MCF 10A (cell line): Measurements from ENCODE around the gene PSMB9. TPM values are rescaled to one million over a fixed set of nuclear protein-coding genes. Genes with fewer than 3 reads are reported as not detected.

ENCODE experiments used
- BruUV-seq: library from RNA; stranded (reverse); fragments of 400-500 nt; replicated peaks from 2 replicates; lab custom pipeline; 2021; lab: Mats Ljungman, UMichigan
- CTCF ChIA-PET: fragments of 300-600 bp; sonication (Branson Sonifier 250); formaldehyde crosslinking; extraction: SDS; loops from one replicate; lab custom pipeline; 2021; ENCODE audit warnings: antibody characterized with exemption, inconsistent platforms; lab: Yijun Ruan, JAX
- POLR2A ChIA-PET: fragments of 300-600, 350-650 bp; sonication (Branson Sonifier 250); formaldehyde crosslinking; extraction: SDS; loops from one replicate; lab custom pipeline; 2020; ENCODE audit warnings: antibody characterized with exemption, inconsistent platforms; lab: Yijun Ruan, JAX
- DNase-seq: peaks from one replicate; pipeline ENCODE4 v3.0.0-alpha.2; 2018; ENCODE audit not compliant: unreplicated experiment
- H3K27ac Mint-ChIP-seq: one replicate; pipeline ENCODE4 v1.8.0; 2022; ENCODE audit warnings: mild to moderate bottlenecking, low read depth, mixed read lengths; ENCODE audit not compliant: unreplicated experiment
- H3K27me3 Mint-ChIP-seq: one replicate; pipeline ENCODE4 v1.8.0; 2022; ENCODE audit warnings: mixed read lengths; ENCODE audit not compliant: insufficient read depth, unreplicated experiment
- H3K36me3 Mint-ChIP-seq: one replicate; pipeline ENCODE4 v1.8.0; 2022; ENCODE audit warnings: mild to moderate bottlenecking, moderate library complexity, mixed read lengths; ENCODE audit not compliant: insufficient read depth, unreplicated experiment
- H3K4me1 Mint-ChIP-seq: one replicate; pipeline ENCODE4 v1.8.0; 2022; ENCODE audit warnings: mixed read lengths; ENCODE audit not compliant: insufficient read depth, unreplicated experiment
- H3K4me3 Mint-ChIP-seq: one replicate; pipeline ENCODE4 v1.8.0; 2022; ENCODE audit warnings: mild to moderate bottlenecking, moderate library complexity, mixed read lengths; ENCODE audit not compliant: unreplicated experiment
- H3K9me3 Mint-ChIP-seq: one replicate; pipeline ENCODE4 v1.8.0; 2022; ENCODE audit warnings: mixed read lengths; ENCODE audit not compliant: unreplicated experiment
- intact Hi-C: fragments of 100-400 bp; cut with micrococcal nuclease; formaldehyde crosslinking; loops from 2 replicates; pipeline ENCODE4 v1.14.1; 2022
- total RNA-seq: library from RNA; stranded (reverse); gene quantifications from 2 replicates; pipeline ENCODE4 v1.2.3, GENCODE V29; 2022
- TF ChIP-seq, protein P1 (sequence below): fragments of 200-600 bp; IDR thresholded peaks from one replicate; pipeline ENCODE4 v1.8.0; 2022; ENCODE audit warnings: antibody characterized with exemption, mild to moderate bottlenecking; ENCODE audit not compliant: unreplicated experiment

Gene PSMB9
- total RNA-seq, 1 experiment from 2014 or later: 3.5 TPM

DNA sequence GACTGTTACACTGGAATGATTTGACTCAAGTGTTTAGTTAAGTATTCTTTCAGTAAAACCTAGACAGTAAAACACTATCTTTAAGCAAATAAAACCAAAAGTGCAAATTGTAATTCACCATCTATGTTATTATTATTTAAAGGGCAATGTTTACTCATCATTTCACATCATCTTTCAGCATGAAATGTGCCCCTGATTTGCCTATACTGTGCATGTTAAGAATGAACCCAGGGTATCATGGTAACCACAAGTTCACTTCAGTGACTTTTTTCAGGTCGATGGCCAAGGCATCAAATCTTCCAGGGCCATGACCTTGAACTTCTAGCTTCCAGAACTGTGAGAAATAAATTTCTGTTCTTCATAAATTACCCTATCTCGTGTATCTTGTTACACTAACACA, 35.1 kb upstream of the PSMB9 start:
- intact Hi-C loops: no loop called here
- DNase-seq: no peak
- no peak overlapping the region for H3K4me3 Mint-ChIP-seq
- H3K4me1 Mint-ChIP-seq: peaks cover 20% of the 10 kb centered on the region
- H3K9me3 Mint-ChIP-seq: no peaks in the 10 kb centered on the region
- no TSS peak for BruUV-seq
- ChIA-PET CTCF (interaction anchor here (0.6 to 3.3 kb wide), 3 partner anchors 8 to 49 kb away, joined by 3 to 25 read pairs (median 3); partner anchors contain the start of gene TAP2), POLR2A (interaction anchor here (0.6 to 3.6 kb wide), 6 partner anchors 14 to 606 kb away, joined by 3 to 28 read pairs (median 4); partner anchors contain the start of gene TAP2)
- H3K27ac Mint-ChIP-seq: peak overlapping the region; percentile 60
- H3K27me3 Mint-ChIP-seq: no peaks in the 10 kb centered on the region
- H3K36me3 Mint-ChIP-seq: no peaks in the 10 kb centered on the region
- TF ChIP-seq, protein P1, sequence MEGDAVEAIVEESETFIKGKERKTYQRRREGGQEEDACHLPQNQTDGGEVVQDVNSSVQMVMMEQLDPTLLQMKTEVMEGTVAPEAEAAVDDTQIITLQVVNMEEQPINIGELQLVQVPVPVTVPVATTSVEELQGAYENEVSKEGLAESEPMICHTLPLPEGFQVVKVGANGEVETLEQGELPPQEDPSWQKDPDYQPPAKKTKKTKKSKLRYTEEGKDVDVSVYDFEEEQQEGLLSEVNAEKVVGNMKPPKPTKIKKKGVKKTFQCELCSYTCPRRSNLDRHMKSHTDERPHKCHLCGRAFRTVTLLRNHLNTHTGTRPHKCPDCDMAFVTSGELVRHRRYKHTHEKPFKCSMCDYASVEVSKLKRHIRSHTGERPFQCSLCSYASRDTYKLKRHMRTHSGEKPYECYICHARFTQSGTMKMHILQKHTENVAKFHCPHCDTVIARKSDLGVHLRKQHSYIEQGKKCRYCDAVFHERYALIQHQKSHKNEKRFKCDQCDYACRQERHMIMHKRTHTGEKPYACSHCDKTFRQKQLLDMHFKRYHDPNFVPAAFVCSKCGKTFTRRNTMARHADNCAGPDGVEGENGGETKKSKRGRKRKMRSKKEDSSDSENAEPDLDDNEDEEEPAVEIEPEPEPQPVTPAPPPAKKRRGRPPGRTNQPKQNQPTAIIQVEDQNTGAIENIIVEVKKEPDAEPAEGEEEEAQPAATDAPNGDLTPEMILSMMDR: no peak

DNA sequence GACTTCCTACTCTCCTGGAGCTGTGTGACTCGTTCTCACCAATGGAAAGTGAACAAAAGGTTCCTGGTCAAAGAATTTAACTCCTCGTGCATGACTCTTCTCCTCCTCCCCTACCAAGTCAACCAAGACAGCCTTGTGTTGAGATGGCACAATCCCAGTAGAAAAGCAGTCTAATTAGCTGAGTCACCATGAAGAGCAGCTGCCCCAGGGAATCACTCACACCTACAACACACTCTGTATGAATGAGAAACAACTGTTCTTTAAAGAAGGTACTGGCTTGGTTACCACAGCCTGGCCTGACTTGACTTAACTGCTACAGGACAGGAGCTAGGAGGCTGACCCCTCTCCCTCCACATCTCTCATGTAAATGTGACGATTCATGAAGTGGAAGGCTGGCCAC, 34.3 kb upstream of the PSMB9 start:
- Mint-ChIP-seq H3K27me3 (no peaks in the 10 kb centered on the region), H3K27ac (peak overlapping the region; percentile 60), H3K4me1 (peaks cover 20% of the 10 kb centered on the region), H3K9me3 (no peaks in the 10 kb centered on the region), H3K4me3 (no peak overlapping the region), H3K36me3 (no peaks in the 10 kb centered on the region)
- CTCF ChIA-PET: interaction anchor here (0.5 to 3.3 kb wide), 5 partner anchors 19 to 1208 kb away, joined by 3 to 25 read pairs (median 4); partner anchors contain the start of genes PSMB9, TAP1 and TAP2
- TF ChIP-seq, protein P1: no peak
- intact Hi-C loops: no loop called here
- DNase-seq: peak; percentile 87
- no TSS peak for BruUV-seq
- POLR2A ChIA-PET: interaction anchor here (0.6 to 3.6 kb wide), 11 partner anchors 13 to 452 kb away, joined by 3 to 28 read pairs (median 4); partner anchors contain the start of genes PSMB8, PSMB9, RPS18 and TAP1

DNA sequence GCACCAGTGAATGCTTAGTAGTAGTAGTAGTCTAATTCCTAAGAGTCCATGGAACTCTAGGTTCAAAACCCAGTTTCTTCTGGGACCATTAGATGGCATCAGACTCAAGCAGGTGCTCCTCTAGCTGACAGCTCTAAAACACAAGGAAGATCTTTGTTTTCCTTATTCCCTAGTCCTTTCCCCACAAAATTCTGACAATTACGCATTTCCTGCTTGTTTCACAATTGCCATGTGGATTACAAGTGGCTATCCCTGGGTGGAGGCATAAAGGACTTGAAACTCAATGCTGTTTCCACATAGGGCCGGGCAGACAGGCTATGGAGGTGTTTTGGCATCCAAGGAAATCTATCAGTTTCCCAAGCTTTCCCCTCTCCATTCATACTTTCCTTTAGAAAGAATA, 28.0 kb upstream of the PSMB9 start:
- peaks cover 17% of the 10 kb centered on the region for H3K36me3 Mint-ChIP-seq
- no peaks in the 10 kb centered on the region for H3K27me3 Mint-ChIP-seq
- peak overlapping the region; percentile 49 for H3K27ac Mint-ChIP-seq
- no peaks in the 10 kb centered on the region for H3K9me3 Mint-ChIP-seq
- no TSS peak for BruUV-seq
- H3K4me3 Mint-ChIP-seq: no peak overlapping the region
- TF ChIP-seq, protein P1: peak; percentile 42
- H3K4me1 Mint-ChIP-seq: peaks cover 7% of the 10 kb centered on the region
- ChIA-PET POLR2A (interaction anchor here (0.7 to 2.9 kb wide), 9 partner anchors 12 to 781 kb away, joined by 3 to 22 read pairs (median 5); partner anchors contain the start of genes BRD2, PSMB8, PSMB9 and TAP1), CTCF (interaction anchor here (0.6 to 6.3 kb wide), 14 partner anchors 13 to 962 kb away, joined by 3 to 63 read pairs (median 4); partner anchors contain the start of gene TAP2)
- DNase-seq: peak; percentile 87
- intact Hi-C loops: loop anchor here (1.0 kb wide), 3 partner anchors 11 to 42 kb away; partner anchors contain the start of gene PSMB9

DNA sequence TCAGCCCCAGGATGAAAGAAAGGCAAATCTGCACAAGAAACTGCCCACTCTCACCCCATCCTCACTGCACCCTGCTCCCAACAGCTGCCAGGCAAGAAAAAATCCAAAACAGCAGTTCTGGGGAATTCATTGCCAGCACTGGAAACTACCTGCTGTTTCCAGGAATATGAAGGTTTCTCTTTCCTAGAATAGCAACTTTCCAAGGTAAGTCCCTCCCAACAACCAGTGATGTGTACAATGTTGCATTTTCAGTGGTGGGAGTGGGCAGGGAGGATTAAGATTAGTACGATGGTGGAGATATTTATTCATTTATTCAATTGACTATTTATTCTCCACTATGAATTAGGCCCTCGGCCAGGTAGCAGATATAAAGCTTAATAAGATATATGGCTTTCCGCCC, 27.0 kb upstream of the PSMB9 start:
- no TSS peak for BruUV-seq
- H3K4me1 Mint-ChIP-seq: peaks cover 7% of the 10 kb centered on the region
- H3K36me3 Mint-ChIP-seq: peaks cover 23% of the 10 kb centered on the region
- CTCF ChIA-PET: interaction anchor here (0.7 to 6.3 kb wide), 7 partner anchors 8 to 414 kb away, joined by 3 to 63 read pairs (median 5); partner anchors contain the start of gene TAP2
- H3K27me3 Mint-ChIP-seq: no peaks in the 10 kb centered on the region
- DNase-seq: no peak
- no peaks in the 10 kb centered on the region for H3K9me3 Mint-ChIP-seq
- intact Hi-C loops: no loop called here
- no peak overlapping the region for H3K27ac Mint-ChIP-seq
- TF ChIP-seq, protein P1: no peak
- H3K4me3 Mint-ChIP-seq: no peak overlapping the region
- POLR2A ChIA-PET: interaction anchor here (0.8 to 2.9 kb wide), 5 partner anchors 11 to 145 kb away, joined by 3 to 22 read pairs (median 5); partner anchors contain the start of gene TAP2
